Raji (cell line): ENCODE measurements around the gene PIGX.

ENCODE experiments used
- POLR2A ChIP-seq: IDR thresholded peaks from 2 replicates; pipeline ENCODE4 v1.6.1; 2011; ENCODE audit warnings: low read depth, low read length, control low read depth; ENCODE audit not compliant: insufficient read depth

The PIGX gene

DNA sequence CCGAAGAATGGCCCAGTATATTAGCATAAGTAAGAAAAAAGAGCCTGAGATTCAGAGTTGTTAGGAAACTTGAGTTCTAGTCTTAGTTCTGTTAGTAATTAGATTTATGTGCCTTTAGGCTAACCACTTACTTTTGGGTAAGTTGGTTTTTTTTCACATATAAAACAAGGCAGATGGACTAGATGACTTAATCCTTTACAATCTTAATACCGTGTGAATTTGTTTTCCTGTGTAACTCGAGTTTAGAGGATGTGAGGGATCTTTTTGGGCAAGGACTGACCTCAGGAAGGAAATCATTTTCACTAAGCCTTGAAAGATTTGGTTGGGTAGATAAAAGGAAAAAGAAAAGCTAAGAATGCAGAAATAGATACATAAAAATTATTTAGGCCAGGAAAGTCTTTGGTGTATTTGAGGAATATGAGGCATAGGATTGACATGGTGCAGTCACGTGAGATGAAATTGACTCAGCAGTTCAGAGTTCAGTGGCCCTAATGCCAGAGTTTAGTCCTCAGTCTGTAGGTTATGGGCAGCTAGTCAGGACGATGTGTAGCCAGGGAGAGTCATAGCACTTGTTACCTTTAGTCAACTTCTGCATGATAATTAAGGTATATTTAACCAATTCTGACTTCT lies 62.1 kb downstream of the PIGX start:
- TF ChIP-seq POLR2A = no peak

DNA sequence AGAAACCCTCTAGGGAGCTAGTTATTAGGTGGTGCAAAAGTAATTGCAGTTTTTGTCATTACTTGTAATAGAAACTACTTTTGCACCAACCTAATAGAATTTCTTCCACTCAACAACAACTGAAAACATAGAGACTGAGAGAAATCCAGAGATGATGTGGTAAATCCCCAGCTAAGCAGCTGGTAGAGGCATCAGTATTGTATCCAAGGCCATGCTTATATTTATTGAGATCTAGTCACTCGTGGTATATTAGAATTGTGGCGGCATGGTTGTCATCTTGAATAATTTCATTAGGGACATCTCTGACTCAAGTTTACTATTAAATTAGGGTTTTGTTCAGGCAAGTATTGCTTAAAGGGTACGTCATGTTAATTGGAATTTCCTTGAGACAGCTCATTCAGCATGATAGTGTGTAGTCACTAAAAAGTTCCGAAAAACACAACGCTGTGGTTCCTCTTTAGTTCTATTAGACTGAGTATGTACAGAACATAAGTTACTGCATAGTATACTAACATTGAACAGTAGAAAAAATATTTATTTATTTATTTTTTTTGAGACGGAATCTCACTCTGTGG lies 62.8 kb downstream of the PIGX start:
- no peak for TF ChIP-seq POLR2A

DNA sequence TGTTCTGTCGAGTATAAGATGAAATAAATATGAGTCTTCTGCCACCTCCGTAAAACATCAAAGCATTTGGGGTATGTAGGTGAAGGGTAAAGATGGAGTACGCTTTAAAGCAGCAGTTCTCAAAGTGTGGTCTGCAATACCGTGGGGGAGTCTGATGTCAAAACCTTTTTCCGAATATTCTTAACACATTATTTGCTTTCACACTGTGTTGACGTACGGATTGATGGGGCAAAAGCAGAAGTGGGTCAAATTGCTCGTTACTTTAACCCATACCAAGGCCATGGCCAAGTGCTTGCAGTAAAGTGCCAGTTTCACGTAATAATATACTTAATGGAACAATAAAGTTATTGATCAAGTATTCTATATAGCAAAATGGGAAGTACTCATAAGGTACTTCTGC lies 63.8 kb downstream of the PIGX start:
- no peak for TF ChIP-seq POLR2A

DNA sequence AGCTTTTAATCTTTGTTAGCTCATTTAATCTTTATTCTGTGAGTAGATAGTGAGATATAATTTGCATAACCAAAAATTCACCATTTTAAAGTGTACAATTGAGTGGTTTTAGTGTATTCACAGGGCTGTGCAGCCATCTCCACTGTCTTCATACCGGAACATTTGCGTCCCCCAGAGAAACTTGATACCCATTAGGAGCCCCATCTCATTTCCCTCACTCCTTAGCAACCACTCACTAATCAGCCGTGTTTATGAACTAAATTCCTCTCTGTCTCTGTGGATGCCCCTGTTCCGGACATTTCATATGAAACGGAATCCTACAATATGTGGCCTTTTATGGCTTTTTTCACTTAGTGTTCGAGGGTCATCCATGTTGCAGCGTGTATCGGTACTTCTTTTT lies 65.7 kb downstream of the PIGX start:
- no peak for TF ChIP-seq POLR2A

DNA sequence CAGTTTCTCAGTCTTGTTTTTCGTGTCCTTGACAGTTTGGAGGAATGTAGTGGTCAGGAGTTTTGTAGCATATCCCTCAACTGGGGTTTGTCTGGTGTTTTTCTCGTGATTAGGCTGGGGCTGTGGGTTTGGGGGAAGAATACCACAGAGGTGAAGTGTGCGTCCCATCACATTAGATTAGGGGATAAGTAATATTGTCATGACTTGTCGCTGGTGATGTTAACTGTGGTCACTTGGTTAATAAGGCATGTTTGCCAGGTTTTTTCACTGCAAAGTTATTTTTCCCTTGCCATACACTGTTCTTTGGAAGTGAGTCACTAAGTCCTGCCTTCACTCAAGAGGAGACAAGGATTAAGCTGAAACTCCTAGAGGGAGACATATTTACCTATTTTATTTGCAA lies 66.6 kb downstream of the PIGX start:
- no peak for TF ChIP-seq POLR2A

DNA sequence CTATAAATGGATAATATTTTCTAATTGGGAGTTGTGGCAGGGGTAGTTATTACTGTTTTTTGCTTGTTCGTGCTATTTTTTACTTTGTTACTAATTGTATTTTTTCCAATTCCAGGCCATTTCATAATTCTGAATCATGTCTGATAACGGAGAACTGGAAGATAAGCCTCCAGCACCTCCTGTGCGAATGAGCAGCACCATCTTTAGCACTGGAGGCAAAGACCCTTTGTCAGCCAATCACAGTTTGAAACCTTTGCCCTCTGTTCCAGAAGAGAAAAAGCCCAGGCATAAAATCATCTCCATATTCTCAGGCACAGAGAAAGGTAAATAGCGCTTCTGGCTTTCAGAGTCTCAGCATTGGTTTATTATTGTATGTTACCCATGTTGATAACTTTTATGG lies 70.3 kb downstream of the PIGX start:
- TF ChIP-seq POLR2A = no peak
